GM21515 (cell line): ENCODE measurements around the gene DIPK1C.

Experiments
- ATAC-seq: cut with Tn5 transposase; IDR thresholded peaks from one replicate; pipeline ENCODE4 v1.9.1; 2021; ENCODE audit not compliant: unreplicated experiment

Gene DIPK1C

GRCh38 chr18:74486119-74486849, 29.2 kb upstream of the DIPK1C start:
- no peak for ATAC-seq

GRCh38 chr18:74482697-74483096, 25.6 kb upstream of the DIPK1C start:
- ATAC-seq: no peak

- ATAC-seq: no peak
Measured at GRCh38 chr18:74480149-74480651, 23.1 kb upstream of the DIPK1C start.

- no peak for ATAC-seq
Measured at GRCh38 chr18:74479486-74480148, 22.5 kb upstream of the DIPK1C start.

GRCh38 chr18:74478880-74479279, 21.8 kb upstream of the DIPK1C start:
- ATAC-seq: no peak

- ATAC-seq: no peak
Measured at GRCh38 chr18:74478316-74478715, 21.2 kb upstream of the DIPK1C start.

GRCh38 chr18:74477771-74478170, 20.7 kb upstream of the DIPK1C start:
- ATAC-seq: no peak

GRCh38 chr18:74476140-74476539, 19.0 kb upstream of the DIPK1C start:
- ATAC-seq: no peak

GRCh38 chr18:74473976-74474640, 17.0 kb upstream of the DIPK1C start:
- ATAC-seq: no peak

GRCh38 chr18:74472312-74472711, 15.2 kb upstream of the DIPK1C start:
- ATAC-seq: no peak

- no peak for ATAC-seq
Measured at GRCh38 chr18:74468547-74469061, 11.5 kb upstream of the DIPK1C start.

- ATAC-seq: no peak
Measured at GRCh38 chr18:74465775-74466174, 8.7 kb upstream of the DIPK1C start.

- no peak for ATAC-seq
Measured at GRCh38 chr18:74463983-74464382, 6.9 kb upstream of the DIPK1C start.

- no peak for ATAC-seq
Measured at GRCh38 chr18:74463254-74463653, 6.1 kb upstream of the DIPK1C start.

- ATAC-seq: no peak
Measured at GRCh38 chr18:74460825-74461224, 3.7 kb upstream of the DIPK1C start.

GRCh38 chr18:74459889-74460288, 2.8 kb upstream of the DIPK1C start:
- ATAC-seq: no peak

- ATAC-seq: no peak
Measured at GRCh38 chr18:74457725-74458421, 765 bp upstream of the DIPK1C start.

GRCh38 chr18:74456349-74457042, 612 bp downstream of the DIPK1C start:
- ATAC-seq: no peak

- no peak for ATAC-seq
Measured at GRCh38 chr18:74456017-74456348, 1.1 kb downstream of the DIPK1C start.

GRCh38 chr18:74455386-74455785, 1.7 kb downstream of the DIPK1C start:
- no peak for ATAC-seq
